HG03571 (cell line): ENCODE data around the gene ADAMTSL1.

Experiments
- ATAC-seq: cut with Tn5 transposase; IDR thresholded peaks from one replicate; pipeline ENCODE4 v1.9.1; 2021; ENCODE audit not compliant: unreplicated experiment

The ADAMTSL1 gene

DNA sequence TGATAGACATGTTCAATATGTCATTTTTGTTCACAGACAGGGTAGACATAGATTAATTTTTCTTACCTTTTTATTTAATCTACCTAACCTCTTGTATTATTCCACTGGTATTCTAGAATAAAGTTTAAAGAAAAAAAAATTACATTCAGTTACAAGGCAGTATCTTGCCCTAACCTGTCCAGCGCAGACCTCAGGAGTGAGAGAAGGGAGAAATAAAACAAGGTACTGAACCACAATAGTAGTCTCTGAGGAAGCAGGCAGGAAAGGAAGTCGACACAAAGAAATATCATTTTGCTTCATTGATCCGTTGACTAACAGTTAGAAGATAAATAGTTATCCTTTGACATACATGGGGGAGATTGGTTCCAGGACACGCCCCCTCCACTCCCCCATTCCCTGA is 12.5 kb upstream of the ADAMTSL1 start:
- ATAC-seq: no peak

DNA sequence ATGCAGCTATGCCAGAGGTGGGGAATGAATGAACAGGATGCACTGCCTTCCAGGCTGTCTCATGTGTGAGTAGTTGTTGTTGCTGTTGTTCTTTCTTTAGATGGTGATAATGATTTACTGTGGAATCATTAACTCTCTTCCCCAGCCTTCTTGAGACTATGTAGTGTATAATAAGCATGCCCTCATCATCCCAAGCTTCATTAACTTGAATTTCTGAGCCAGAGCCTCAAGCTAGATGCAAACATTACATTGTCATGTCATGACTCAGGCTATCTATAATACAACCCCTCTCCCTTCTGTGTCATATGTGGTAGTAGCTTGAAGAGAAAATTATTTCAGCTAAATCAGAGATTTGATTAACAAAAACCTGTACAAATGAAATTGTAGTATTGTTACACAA is 10.0 kb upstream of the ADAMTSL1 start:
- no peak for ATAC-seq

DNA sequence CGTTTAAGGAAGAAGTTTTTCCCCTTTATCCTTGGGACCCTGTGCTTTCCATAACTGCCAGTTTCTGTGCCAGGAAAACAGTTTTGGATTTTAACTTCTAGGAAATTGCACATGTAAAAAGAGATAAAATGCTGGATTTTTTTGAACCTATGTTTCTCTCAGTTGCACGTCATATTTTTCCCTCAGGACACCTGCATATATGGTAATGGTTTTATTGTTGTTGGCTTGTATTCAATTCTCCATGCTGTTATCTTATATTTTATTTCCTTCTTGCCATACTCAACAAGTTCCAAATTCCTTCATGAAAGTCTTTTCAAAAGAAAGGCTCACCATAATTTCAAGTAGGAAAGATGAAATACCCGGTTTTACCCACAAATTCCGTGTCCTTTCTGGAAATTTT is 7.9 kb upstream of the ADAMTSL1 start:
- ATAC-seq: no peak

DNA sequence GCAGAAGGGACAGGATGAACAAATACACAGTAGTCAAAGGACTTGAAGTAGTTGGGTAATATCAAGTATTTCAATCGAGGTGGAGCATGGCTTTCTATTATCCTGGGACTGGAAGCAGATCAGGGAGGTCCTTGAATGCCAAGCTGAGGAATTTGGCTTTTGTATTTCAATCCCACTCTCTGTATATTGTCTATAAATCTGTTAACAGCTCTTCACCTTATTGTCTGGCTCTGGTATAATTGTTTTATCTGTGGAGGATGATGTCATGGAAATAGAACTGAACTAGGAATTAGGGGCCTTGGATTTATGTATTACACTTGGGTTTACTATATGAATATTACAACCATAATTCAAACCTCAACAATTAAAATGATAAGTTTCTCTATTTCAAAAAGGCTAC is 6.3 kb upstream of the ADAMTSL1 start:
- no peak for ATAC-seq

DNA sequence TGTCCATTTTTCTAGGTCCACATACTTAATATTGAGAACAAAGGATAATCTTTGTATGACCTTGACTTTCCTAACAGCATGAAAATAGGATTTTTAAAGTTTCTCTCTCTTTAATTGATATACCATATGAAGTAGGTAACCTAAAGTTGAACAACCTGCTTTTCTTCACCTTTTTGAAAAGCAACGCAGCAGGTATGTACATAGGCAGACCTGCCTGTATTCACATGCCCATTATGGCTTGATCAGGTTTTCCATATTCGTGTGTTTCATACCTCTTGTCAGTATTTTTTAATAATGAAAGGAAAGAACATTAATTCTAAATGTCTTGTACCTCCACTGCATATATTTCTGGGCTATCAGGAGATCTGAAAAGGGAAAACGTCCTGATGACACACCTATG is 1.5 kb upstream of the ADAMTSL1 start:
- no peak for ATAC-seq

DNA sequence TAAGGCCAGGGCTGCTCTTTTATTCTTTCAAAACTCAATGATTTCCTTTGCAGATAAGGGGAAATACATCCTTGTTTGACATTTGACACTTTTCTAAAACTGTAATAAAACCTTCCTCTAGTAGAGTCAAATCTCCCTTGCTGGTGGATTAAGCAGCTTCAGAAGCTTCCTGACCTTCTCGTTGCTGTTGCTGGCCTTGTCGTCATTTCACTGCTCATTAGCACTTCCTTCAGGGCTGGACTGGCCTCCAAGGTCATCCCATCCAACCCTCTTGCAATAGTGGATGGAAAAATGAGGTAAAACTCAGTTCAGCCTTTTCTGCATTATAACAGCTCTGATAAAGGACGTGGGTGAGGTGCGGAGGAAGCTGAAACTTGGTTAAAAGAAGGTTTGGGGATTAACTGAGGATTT is 1.1 kb upstream of the ADAMTSL1 start:
- no peak for ATAC-seq

DNA sequence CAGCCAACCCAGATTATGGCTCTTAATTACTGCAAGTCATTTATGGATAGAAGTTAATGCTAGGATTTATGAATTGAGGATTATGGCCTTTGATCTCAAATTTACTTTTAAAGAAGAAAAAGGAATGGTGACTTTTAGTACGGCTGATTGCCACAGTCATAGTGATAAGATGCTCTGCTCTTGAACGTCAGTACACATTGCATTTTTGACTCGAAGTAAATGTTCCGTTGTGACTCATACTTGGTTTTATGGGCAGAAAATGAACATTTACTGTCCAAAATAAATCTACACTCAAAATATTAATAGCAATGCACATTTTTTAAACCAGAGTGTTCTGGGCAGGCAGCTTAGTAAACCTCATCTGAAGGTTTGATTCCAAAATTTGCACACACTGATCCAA is 830 bp downstream of the ADAMTSL1 start:
- no peak for ATAC-seq

DNA sequence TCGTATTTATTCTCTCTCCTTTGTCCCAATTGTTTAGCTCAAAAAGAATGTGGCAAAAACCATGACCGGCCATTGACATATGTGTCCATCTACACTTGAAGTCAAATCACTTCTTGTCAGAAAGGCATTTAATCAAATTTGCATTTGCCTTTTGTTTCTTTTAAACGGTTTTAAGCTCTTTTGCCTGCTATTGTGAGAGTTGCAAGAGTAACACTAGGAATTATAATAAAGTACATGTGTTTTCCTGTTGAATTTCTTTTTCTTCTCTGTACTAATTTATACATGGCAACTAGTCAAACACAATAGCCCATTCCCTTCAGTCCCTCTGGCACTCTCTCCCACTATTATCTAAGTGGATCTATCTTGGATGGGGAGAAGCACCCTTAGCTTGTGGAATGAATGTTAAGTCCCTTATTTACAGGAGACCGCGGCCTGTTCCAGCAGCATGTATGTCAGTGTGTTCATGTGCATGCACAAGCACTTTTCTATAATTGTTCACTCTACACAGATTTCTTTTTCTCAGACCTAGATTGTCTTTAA is 3.2 kb downstream of the ADAMTSL1 start:
- ATAC-seq: no peak

DNA sequence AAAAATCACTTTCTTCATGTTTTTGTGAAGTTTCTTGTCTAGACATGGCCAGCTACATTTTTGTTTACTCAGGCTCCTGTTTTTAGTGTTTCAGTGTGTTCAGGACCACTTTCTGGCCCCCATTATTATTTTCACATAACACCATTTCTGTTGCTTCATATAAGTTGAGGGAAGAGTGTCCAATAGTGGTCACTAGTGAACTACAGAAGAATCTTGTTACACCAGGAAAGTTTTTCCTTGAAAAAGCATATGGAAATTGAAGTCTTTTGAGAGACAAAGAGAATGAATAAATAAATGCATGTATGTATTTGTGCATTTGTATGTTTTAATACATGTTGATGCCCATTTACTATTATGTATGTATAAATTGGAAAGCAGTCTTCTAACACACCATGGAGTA is 3.8 kb downstream of the ADAMTSL1 start:
- ATAC-seq: no peak

DNA sequence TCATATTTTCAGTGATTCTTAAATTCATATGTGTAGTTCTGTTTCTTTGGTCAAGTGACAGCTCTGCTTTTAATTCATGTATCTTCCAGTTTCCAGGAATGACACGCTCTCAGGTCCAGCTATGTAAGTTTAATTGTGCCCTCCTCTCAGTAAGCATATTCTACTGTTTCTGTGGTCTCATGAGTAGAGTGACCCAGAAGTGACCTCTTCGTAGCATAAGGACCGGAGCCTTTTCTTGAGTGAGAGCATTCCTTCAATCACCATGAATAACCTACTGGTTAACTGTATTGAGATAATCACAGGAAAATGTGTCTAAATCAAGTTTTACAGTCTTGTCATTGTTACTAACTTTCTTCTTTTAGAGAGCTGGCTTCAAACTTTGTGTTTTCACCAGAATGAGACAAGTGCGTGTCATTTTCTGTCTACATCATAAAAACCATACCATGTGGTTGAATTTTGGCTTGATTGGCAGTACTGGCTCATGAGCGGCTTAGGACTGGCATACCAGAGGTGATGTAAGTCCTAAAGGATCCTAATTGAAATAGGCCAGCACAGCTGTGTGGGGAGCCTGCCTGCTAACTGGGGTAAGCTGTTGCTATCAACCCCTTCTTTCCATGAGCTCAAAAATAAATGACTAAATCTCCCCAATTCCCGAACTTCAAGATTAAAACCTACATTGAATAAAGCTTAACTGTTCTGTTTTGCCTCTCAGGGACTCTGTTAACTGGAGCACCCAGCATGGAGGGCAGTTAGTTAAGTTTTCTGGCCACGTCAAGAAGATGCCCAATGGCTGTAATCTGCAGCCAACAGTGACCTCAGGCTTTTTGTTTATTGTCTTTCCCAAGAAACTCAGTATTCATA is 4.8 kb downstream of the ADAMTSL1 start:
- ATAC-seq: no peak

DNA sequence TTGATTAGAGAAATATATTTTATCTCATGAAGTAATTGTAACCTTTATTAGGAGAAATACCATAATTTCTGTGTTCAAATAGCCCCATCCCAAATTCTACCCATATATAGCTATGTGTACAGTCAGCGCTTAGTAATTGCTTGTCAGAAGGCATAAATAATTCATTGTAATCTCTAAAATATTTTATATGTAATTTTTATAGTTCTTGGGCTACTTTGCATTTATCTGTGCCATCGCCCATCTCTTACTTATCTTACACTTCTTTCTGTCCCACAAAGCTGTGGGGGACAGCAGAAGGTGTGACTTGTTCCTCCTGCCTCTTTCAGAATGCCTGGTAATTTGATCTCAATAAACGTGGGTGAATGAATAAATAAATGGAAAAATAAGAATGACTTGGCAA is 5.5 kb downstream of the ADAMTSL1 start:
- no peak for ATAC-seq

DNA sequence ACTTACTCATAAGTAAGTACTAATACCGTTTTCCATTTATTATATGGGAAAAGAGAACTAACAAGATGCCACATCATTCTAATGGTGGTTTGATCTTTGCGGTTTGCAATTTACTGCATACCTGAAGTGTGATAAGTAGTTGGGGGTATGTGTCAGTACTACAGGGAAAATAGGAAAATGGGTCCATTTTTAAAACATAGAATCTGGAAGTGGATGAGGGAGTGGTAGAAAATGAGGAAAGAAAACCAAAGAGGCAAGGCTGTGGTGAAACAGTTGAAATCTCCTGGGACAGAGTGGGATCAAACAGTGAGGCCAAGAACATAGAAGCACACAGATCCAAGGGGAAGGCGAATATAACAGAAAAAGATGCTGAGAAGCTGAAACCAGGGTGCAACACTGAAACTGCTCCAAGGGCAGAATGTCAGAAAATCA is 6.7 kb downstream of the ADAMTSL1 start:
- no peak for ATAC-seq

DNA sequence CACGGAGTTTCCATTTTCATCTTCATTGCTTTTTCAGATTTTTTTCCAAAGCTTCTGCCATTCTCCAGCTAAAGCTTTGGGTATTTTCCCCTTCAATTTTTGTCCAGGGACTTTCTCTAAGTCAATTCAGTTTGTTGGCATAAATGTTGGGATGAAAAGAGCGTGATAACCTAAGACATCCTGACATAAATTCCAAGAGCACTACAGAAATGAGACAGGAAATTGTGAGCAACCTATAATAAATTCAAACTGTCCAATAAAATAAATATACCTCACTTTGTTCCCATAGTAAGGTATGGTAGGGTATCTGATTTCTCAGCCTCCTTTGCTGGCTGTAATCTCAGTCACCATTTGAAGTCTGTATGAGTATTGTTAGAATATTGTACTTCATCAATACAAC is 8.4 kb downstream of the ADAMTSL1 start:
- ATAC-seq: no peak

DNA sequence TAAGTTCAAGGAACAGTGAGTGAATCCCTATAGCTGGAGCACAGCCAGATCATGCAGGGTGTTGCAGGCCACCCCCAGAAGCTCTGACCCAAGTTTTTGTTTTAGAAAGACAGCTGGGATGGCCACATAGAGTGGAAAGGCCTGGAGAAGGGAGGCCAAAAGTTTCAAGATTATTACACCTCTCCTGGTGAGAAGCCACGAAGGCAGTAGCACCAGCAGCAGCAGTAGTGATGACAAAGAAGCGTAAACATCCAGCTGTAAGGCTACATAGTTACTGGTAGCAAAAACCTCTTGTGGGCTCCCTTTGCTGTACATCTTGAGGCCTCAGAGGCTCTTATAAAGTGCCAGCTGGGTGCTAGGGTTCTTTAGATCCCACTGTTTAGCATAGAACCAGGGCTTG is 11.8 kb downstream of the ADAMTSL1 start:
- ATAC-seq: no peak

DNA sequence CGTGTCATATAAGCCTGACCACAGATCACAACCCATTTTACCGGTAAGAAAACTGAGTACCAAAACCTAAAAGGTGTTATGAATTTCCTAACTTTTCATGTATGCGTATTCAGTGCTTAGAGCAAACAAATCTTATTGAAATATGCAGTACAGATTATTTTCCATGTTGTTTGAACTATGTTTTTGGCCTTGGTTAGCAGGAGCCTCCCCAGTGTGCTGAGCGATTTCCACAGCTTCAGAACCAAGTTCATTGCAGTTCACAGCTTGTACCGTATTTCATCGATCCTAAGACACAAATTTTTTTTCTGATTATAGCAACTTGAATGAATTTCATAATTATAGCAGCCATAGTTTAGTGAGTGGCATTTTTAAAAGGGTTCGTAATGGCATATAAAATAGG is 13.7 kb downstream of the ADAMTSL1 start:
- no peak for ATAC-seq

DNA sequence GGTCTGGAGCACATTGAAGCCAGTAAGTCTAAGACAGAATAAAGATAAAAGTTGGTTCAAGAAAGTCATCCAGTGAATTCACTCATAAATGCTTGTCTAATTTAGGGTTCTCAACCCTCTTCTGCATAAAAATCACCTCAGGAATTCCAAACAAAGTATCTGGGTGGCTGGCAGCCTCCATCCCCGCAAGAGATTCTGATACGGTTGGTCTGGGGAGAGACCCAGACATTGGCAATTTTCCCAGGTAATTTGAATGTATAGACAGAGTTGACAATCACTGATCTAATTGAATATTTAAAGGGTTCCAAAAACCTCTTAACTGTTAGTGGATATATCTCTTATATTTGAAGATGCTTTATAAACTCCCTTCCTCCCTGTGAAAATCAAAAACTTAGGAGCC is 14.9 kb downstream of the ADAMTSL1 start:
- ATAC-seq: no peak

DNA sequence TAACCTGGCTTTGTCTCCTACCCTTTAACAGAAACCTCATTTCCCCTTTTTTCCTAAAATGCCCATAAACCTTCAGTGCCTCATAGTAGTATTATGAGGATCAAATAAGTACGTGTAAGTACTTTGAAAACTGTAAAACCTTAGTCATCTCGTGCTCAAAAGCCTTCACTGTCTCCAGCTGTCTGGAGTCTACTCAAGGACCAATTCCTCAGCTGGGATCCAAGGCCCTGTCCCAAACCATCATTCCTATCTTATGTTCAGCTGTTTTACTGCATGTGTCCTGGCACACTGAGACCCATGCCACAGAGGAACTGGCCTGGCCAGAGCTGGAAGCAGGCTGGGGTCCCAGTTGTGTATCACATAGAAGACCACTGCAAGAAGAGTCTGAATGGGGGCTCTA is 15.9 kb downstream of the ADAMTSL1 start:
- ATAC-seq: no peak

DNA sequence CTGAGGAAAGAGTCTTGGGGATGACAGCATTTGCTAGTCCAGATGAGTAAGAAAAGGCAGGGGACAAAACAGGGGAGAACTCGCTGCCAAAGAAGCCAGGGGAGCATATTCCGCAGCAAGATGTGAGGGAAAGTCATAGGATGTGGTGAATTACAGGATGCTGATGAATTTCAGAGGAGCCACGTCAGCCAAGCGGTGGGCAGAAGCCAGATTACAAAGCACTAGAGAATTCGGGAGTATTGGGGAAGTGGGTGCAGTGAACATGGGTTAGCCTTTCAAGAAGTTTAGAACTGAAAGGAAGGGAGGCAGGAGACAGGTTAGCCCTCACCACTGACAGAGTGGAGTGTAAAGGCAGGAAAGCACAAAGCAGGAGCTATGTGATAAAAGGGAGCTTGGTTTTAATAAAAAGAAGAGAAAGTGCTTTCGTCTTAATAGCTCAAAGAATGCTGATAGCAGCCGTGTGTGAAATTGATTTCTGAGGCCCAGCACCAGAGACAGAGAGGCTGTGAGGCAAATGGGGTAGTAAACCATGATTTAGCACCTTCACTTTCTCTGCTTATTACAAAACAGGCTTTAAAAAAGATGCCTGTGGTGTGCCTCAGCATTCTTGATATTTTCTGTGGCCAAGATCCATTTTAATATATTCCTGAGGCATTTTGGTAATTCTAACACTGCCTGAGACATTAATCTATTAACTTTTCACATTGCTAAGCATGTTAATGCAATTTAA is 16.9 kb downstream of the ADAMTSL1 start:
- ATAC-seq: no peak

DNA sequence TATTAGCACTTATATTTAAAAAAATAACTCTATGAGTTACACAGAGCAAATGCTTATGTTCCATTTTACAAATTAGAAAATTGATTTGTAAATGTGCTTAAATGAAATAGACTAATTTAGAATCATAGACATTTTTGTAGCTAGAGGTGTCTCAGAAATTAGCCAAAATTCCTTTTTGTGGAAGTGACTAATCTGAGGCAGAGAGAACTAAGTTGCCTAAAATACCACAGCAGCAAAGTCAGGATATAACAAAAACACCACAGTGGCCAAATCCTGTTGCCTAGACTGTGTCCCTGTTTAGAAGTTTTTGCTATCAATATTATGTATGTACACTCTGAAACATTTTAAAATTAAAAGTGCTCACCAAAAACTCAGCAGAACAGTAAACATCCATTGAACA is 18.7 kb downstream of the ADAMTSL1 start:
- no peak for ATAC-seq

DNA sequence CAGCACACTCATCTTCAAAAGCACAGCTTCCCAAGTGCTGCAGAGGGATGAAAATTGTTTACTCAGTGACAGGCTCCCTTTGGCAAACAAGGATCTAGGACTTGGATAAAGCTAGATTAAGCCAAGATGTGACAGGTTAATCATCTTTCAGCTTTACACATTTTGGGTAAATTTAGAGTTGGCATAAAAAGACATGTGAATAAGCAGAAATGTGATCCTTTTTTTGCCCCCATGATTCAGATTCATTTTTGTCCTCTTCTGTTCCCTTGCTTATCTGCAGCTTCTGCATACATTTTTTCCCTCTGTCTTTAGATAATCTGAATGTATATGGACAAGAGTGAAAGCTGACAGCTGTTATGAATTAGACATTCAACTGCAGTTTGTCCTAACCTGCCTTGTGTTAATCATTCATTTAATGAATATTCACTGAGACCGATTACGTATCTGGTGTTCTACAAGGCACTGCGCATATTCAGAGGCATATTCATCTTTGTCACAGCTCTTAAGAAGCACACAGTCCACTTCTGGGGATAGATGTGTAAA is 19.6 kb downstream of the ADAMTSL1 start:
- no peak for ATAC-seq

DNA sequence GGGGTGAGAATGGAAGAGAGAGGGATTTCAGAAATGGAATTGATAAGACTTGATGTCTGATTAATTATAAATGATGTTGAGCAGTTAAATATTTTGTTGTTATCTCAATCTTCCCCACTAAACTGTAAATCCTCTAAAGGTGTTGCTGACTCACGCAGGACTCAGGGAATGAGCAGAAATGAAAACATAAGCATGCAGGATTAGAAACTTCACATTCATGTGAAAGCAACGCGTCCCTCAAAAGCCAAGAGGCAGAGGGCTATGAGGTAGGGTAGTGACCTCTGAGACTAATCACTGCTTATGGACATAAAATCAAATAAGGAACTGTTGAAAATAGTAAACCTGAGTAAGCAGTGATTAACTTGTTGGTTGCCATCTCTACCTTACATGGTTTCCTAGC is 21.1 kb downstream of the ADAMTSL1 start:
- no peak for ATAC-seq
